ENCODE measurements around the gene PMEPA1.

PMEPA1 gene

GRCh38 chr20:57709823-57710799 is at the start of gene PMEPA1:
TSS of gene PMEPA1 (minus strand) at chr20:57710015. CDS start at chr20:57709582, 433 bp downstream.
- peak within 1 kb of the TSS; percentile 89 for H3K4me3 Mint-ChIP-seq
- H3K36me3 Mint-ChIP-seq (ENCODE audit: low read depth) = no peaks in the 10 kb centered on the region
- no peaks in the 10 kb centered on the region for H3K9me3 Mint-ChIP-seq
- H3K27me3 Mint-ChIP-seq = peaks cover 8% of the 10 kb centered on the region
- H3K4me1 Mint-ChIP-seq (ENCODE audit: low read depth) = peaks cover 28% of the 10 kb centered on the region
- H3K27ac Mint-ChIP-seq = peak within 1 kb of the TSS; percentile 83

- Mint-ChIP-seq H3K4me1 (ENCODE audit: low read depth) (no peaks in the 10 kb centered on the region), H3K27me3 (peaks cover 30% of the 10 kb centered on the region), H3K4me3 (no peak overlapping the region), H3K27ac (no peak overlapping the region), H3K36me3 (ENCODE audit: low read depth) (no peaks in the 10 kb centered on the region), H3K9me3 (no peaks in the 10 kb centered on the region)
Measured at GRCh38 chr20:57757767-57758166, 48.0 kb upstream of the PMEPA1 start.

GRCh38 chr20:57756921-57757320 is 47.1 kb upstream of the PMEPA1 start:
- no peak overlapping the region for H3K27ac Mint-ChIP-seq
- H3K9me3 Mint-ChIP-seq = no peaks in the 10 kb centered on the region
- H3K36me3 Mint-ChIP-seq (ENCODE audit: low read depth) = no peaks in the 10 kb centered on the region
- H3K4me1 Mint-ChIP-seq (ENCODE audit: low read depth) = no peaks in the 10 kb centered on the region
- H3K4me3 Mint-ChIP-seq = no peak overlapping the region
- H3K27me3 Mint-ChIP-seq = peaks cover 31% of the 10 kb centered on the region

GRCh38 chr20:57756213-57756612 is 46.4 kb upstream of the PMEPA1 start:
- no peaks in the 10 kb centered on the region for H3K9me3 Mint-ChIP-seq
- no peaks in the 10 kb centered on the region for H3K36me3 Mint-ChIP-seq (ENCODE audit: low read depth)
- no peak overlapping the region for H3K4me3 Mint-ChIP-seq
- H3K4me1 Mint-ChIP-seq (ENCODE audit: low read depth) = peaks cover 4% of the 10 kb centered on the region
- H3K27me3 Mint-ChIP-seq = peaks cover 35% of the 10 kb centered on the region
- H3K27ac Mint-ChIP-seq = no peak overlapping the region

- peaks cover 40% of the 10 kb centered on the region for H3K27me3 Mint-ChIP-seq
Measured at GRCh38 chr20:57755609-57756008, 45.8 kb upstream of the PMEPA1 start.

GRCh38 chr20:57754190-57754589 is 44.4 kb upstream of the PMEPA1 start:
- H3K9me3 Mint-ChIP-seq = no peaks in the 10 kb centered on the region
- H3K27ac Mint-ChIP-seq = no peak overlapping the region
- no peak overlapping the region for H3K4me3 Mint-ChIP-seq
- H3K4me1 Mint-ChIP-seq (ENCODE audit: low read depth) = peaks cover 10% of the 10 kb centered on the region
- H3K27me3 Mint-ChIP-seq = peaks cover 48% of the 10 kb centered on the region
- no peaks in the 10 kb centered on the region for H3K36me3 Mint-ChIP-seq (ENCODE audit: low read depth)

More at GRCh38 chr20:57755609-57756008, 45.8 kb upstream of the PMEPA1 start:
- Mint-ChIP-seq H3K27ac (no peak overlapping the region), H3K4me3 (no peak overlapping the region), H3K9me3 (no peaks in the 10 kb centered on the region), H3K36me3 (ENCODE audit: low read depth) (no peaks in the 10 kb centered on the region), H3K4me1 (ENCODE audit: low read depth) (peaks cover 7% of the 10 kb centered on the region)

- Mint-ChIP-seq H3K4me3 (no peak overlapping the region), H3K36me3 (ENCODE audit: low read depth) (no peaks in the 10 kb centered on the region), H3K27me3 (peaks cover 53% of the 10 kb centered on the region), H3K4me1 (ENCODE audit: low read depth) (peaks cover 16% of the 10 kb centered on the region), H3K27ac (no peak overlapping the region), H3K9me3 (no peaks in the 10 kb centered on the region)
Measured at GRCh38 chr20:57753332-57754164, 43.7 kb upstream of the PMEPA1 start.

- H3K36me3 Mint-ChIP-seq (ENCODE audit: low read depth) = no peaks in the 10 kb centered on the region
- H3K27me3 Mint-ChIP-seq = peaks cover 61% of the 10 kb centered on the region
- no peaks in the 10 kb centered on the region for H3K9me3 Mint-ChIP-seq
- H3K27ac Mint-ChIP-seq = no peak overlapping the region
- peaks cover 21% of the 10 kb centered on the region for H3K4me1 Mint-ChIP-seq (ENCODE audit: low read depth)
- H3K4me3 Mint-ChIP-seq = no peak overlapping the region
Measured at GRCh38 chr20:57751411-57751810, 41.6 kb upstream of the PMEPA1 start.

- H3K4me3 Mint-ChIP-seq = no peak overlapping the region
- H3K27ac Mint-ChIP-seq = no peak overlapping the region
- peaks cover 21% of the 10 kb centered on the region for H3K4me1 Mint-ChIP-seq (ENCODE audit: low read depth)
- no peaks in the 10 kb centered on the region for H3K9me3 Mint-ChIP-seq
- H3K36me3 Mint-ChIP-seq (ENCODE audit: low read depth) = no peaks in the 10 kb centered on the region
- H3K27me3 Mint-ChIP-seq = peaks cover 56% of the 10 kb centered on the region
Measured at GRCh38 chr20:57749869-57750268, 40.1 kb upstream of the PMEPA1 start.

GRCh38 chr20:57749131-57749690 is 39.4 kb upstream of the PMEPA1 start:
- Mint-ChIP-seq H3K36me3 (ENCODE audit: low read depth) (no peaks in the 10 kb centered on the region), H3K27ac (no peak overlapping the region), H3K9me3 (no peaks in the 10 kb centered on the region), H3K4me1 (ENCODE audit: low read depth) (peaks cover 21% of the 10 kb centered on the region), H3K4me3 (peak overlapping the region; percentile 45), H3K27me3 (peaks cover 56% of the 10 kb centered on the region)

GRCh38 chr20:57748601-57749130 is 38.9 kb upstream of the PMEPA1 start:
- Mint-ChIP-seq H3K9me3 (no peaks in the 10 kb centered on the region), H3K36me3 (ENCODE audit: low read depth) (no peaks in the 10 kb centered on the region), H3K27ac (no peak overlapping the region), H3K27me3 (peaks cover 52% of the 10 kb centered on the region), H3K4me1 (ENCODE audit: low read depth) (peaks cover 21% of the 10 kb centered on the region), H3K4me3 (peak overlapping the region; percentile 45)

- no peaks in the 10 kb centered on the region for H3K9me3 Mint-ChIP-seq
- H3K4me3 Mint-ChIP-seq = no peak overlapping the region
- H3K27me3 Mint-ChIP-seq = peaks cover 45% of the 10 kb centered on the region
- H3K27ac Mint-ChIP-seq = no peak overlapping the region
- peaks cover 21% of the 10 kb centered on the region for H3K4me1 Mint-ChIP-seq (ENCODE audit: low read depth)
- H3K36me3 Mint-ChIP-seq (ENCODE audit: low read depth) = no peaks in the 10 kb centered on the region
Measured at GRCh38 chr20:57747861-57748481, 38.2 kb upstream of the PMEPA1 start.

- Mint-ChIP-seq H3K27me3 (peaks cover 48% of the 10 kb centered on the region), H3K36me3 (ENCODE audit: low read depth) (no peaks in the 10 kb centered on the region), H3K27ac (no peak overlapping the region), H3K9me3 (no peaks in the 10 kb centered on the region), H3K4me1 (ENCODE audit: low read depth) (peaks cover 21% of the 10 kb centered on the region), H3K4me3 (no peak overlapping the region)
Measured at GRCh38 chr20:57746832-57747404, 37.1 kb upstream of the PMEPA1 start.

- no peaks in the 10 kb centered on the region for H3K9me3 Mint-ChIP-seq
- no peak overlapping the region for H3K4me3 Mint-ChIP-seq
- no peaks in the 10 kb centered on the region for H3K36me3 Mint-ChIP-seq (ENCODE audit: low read depth)
- no peak overlapping the region for H3K27ac Mint-ChIP-seq
- H3K27me3 Mint-ChIP-seq = peaks cover 43% of the 10 kb centered on the region
- peaks cover 17% of the 10 kb centered on the region for H3K4me1 Mint-ChIP-seq (ENCODE audit: low read depth)
Measured at GRCh38 chr20:57746201-57746600, 36.4 kb upstream of the PMEPA1 start.

Data from stimulated activated naive CD8-positive, alpha-beta T cell treated with anti-CD3 and anti-CD28 coated beads, Interleukin-15, Interleukin-2, amounts not matched to agents 100 ng/mL and 50 ng/mL, for 24 hours (primary cell).